Liver (tissue), 3 donors: ENCODE data around the gene EXOC4.

Experiments
- GABPA ChIP-seq, 2 donors: IDR thresholded peaks in 1 of 2; conservative IDR thresholded peaks in 1 of 2; 2 replicates each; pipeline ENCODE4 v1.6.1; 2016; ENCODE audit warnings: antibody characterized with exemption in 2 of 2, mild to moderate bottlenecking in 1 of 2, moderate library complexity in 1 of 2
- HNF4A ChIP-seq, 2 donors: conservative IDR thresholded peaks; 2 replicates each; pipeline ENCODE4 v1.6.1; 2016; ENCODE audit warnings: antibody characterized with exemption in 2 of 2, mild to moderate bottlenecking in 2 of 2
- RAD21 ChIP-seq, 2 donors: IDR thresholded peaks; 2 replicates each; pipeline ENCODE4 v1.6.1; 2016; ENCODE audit warnings: antibody characterized with exemption in 2 of 2, mild to moderate bottlenecking in 2 of 2
- REST ChIP-seq: IDR thresholded peaks from 2 replicates; pipeline ENCODE4 v1.6.1; 2016; ENCODE audit warnings: antibody characterized with exemption, mild to moderate bottlenecking
- SP1 ChIP-seq: IDR thresholded peaks from 2 replicates; pipeline ENCODE4 v1.6.1; 2018; ENCODE audit warnings: antibody characterized with exemption, mild to moderate bottlenecking
- TAF1 ChIP-seq: conservative IDR thresholded peaks from 2 replicates; pipeline ENCODE4 v1.6.1; 2016; ENCODE audit warnings: antibody characterized with exemption, mild to moderate bottlenecking
- TF ChIP-seq, protein P1 (sequence below): fragments of 150-350 bp; IDR thresholded peaks from 2 replicates; pipeline ENCODE4 v1.5.1; 2017; ENCODE audit warnings: improper control_type of control experiment, low read depth, low read length; ENCODE audit not compliant: missing input control
- TF ChIP-seq, protein P2 (sequence below): IDR thresholded peaks from 2 replicates; pipeline ENCODE4 v1.6.1; 2016; ENCODE audit warnings: antibody characterized with exemption
- TF ChIP-seq, protein P3 (sequence below): IDR thresholded peaks from 2 replicates; pipeline ENCODE4 v1.6.1; 2016; ENCODE audit warnings: antibody characterized with exemption
- donor health status: healthy.
- donor health status: healthy.

DNA sequence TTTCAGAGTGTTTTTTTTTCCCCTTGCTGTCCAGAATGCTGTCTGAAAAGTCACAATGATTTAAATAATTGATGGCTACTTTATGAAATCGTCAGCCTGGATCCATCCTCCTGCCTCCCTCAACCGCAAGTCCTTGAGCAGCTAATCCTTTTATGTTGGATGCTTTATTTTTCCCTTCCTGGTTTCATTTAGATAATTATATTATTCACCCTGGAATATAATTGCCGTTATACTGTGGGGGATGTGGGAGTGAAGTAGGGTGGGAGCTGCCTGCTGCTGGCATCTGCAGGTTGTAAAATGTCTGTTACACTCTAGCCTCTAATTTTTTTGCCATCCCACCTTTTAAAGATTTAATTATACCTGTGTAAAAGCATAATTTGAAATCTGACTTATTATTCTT, 583.8 kb downstream of the EXOC4 start:
- TF ChIP-seq, protein P1, sequence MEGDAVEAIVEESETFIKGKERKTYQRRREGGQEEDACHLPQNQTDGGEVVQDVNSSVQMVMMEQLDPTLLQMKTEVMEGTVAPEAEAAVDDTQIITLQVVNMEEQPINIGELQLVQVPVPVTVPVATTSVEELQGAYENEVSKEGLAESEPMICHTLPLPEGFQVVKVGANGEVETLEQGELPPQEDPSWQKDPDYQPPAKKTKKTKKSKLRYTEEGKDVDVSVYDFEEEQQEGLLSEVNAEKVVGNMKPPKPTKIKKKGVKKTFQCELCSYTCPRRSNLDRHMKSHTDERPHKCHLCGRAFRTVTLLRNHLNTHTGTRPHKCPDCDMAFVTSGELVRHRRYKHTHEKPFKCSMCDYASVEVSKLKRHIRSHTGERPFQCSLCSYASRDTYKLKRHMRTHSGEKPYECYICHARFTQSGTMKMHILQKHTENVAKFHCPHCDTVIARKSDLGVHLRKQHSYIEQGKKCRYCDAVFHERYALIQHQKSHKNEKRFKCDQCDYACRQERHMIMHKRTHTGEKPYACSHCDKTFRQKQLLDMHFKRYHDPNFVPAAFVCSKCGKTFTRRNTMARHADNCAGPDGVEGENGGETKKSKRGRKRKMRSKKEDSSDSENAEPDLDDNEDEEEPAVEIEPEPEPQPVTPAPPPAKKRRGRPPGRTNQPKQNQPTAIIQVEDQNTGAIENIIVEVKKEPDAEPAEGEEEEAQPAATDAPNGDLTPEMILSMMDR, result no peak
- TF ChIP-seq, protein P2, sequence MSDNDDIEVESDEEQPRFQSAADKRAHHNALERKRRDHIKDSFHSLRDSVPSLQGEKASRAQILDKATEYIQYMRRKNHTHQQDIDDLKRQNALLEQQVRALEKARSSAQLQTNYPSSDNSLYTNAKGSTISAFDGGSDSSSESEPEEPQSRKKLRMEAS, result no peak
- TF ChIP-seq RAD21 (IDR thresholded peaks at IDR 0.05) (no peak), REST (no peak), SP1 (no peak), GABPA (IDR thresholded peaks at IDR 0.05 in 1 of 2, conservative IDR thresholded peaks at IDR 0.05 in 1 of 2) (no peak), TAF1 (no peak), HNF4A (conservative IDR thresholded peaks at IDR 0.05) (no peak)
- TF ChIP-seq, protein P3, sequence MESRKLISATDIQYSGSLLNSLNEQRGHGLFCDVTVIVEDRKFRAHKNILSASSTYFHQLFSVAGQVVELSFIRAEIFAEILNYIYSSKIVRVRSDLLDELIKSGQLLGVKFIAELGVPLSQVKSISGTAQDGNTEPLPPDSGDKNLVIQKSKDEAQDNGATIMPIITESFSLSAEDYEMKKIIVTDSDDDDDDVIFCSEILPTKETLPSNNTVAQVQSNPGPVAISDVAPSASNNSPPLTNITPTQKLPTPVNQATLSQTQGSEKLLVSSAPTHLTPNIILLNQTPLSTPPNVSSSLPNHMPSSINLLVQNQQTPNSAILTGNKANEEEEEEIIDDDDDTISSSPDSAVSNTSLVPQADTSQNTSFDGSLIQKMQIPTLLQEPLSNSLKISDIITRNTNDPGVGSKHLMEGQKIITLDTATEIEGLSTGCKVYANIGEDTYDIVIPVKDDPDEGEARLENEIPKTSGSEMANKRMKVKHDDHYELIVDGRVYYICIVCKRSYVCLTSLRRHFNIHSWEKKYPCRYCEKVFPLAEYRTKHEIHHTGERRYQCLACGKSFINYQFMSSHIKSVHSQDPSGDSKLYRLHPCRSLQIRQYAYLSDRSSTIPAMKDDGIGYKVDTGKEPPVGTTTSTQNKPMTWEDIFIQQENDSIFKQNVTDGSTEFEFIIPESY, result no peak
